MM.1S (cell line): ENCODE data around the gene SCIMP.
"Not testable (repeated sequence)": the region's sequence is repeated elsewhere in the genome, so short reads cannot be mapped to it uniquely, and the experiment has no call there.

Experiments
- DNase-seq: peaks from one replicate; pipeline ENCODE4 v3.0.0-alpha.2; 2015
- H2AFZ ChIP-seq: fragments of 300-600 bp; sonication (generic); 2 replicates; pipeline ENCODE4 v1.6.0; 2016; ENCODE audit warnings: antibody characterized with exemption, low read length
- H3F3A ChIP-seq: fragments of 300-600 bp; sonication (generic); 2 replicates; pipeline ENCODE4 v1.6.1; 2016; ENCODE audit warnings: mild to moderate bottlenecking, antibody characterized with exemption, low read length, moderate library complexity, mixed read lengths; ENCODE audit not compliant: insufficient read depth
- H3K27ac ChIP-seq: fragments of 300-600 bp; sonication (generic); 2 replicates; pipeline ENCODE4 v1.5.1; 2016; ENCODE audit warnings: mild to moderate bottlenecking, low read length
- H3K27me3 ChIP-seq: fragments of 300-600 bp; sonication (generic); replicated peaks from 2 replicates; pipeline ENCODE4 v1.6.0; 2016; ENCODE audit warnings: low read length; ENCODE audit not compliant: insufficient read depth
- H3K36me3 ChIP-seq: fragments of 300-600 bp; sonication (generic); replicated peaks from 2 replicates; pipeline ENCODE4 v1.6.1; 2016; ENCODE audit warnings: mild to moderate bottlenecking, low read length, mixed read lengths; ENCODE audit not compliant: insufficient read depth
- H3K4me1 ChIP-seq: fragments of 300-600 bp; sonication (generic); 2 replicates; pipeline ENCODE4 v1.6.1; 2016; ENCODE audit warnings: low read length, mixed read lengths
- H3K4me2 ChIP-seq: fragments of 300-600 bp; sonication (generic); 2 replicates; pipeline ENCODE4 v1.6.0; 2016; ENCODE audit warnings: low read depth, low read length
- H3K4me3 ChIP-seq: fragments of 300-600 bp; sonication (generic); 2 replicates; pipeline ENCODE4 v1.5.1; 2016; ENCODE audit warnings: low read length, mixed read lengths
- H3K79me2 ChIP-seq: fragments of 300-600 bp; sonication (generic); 2 replicates; pipeline ENCODE4 v1.6.1; 2016; ENCODE audit warnings: mixed run types, low read length, mixed read lengths
- H3K9ac ChIP-seq: fragments of 300-600 bp; sonication (generic); 2 replicates; pipeline ENCODE4 v1.6.1; 2016; ENCODE audit warnings: low read length, mixed read lengths
- H3K9me2 ChIP-seq: fragments of 300-600 bp; sonication (generic); replicated peaks from 2 replicates; pipeline ENCODE4 v1.6.1; 2016; ENCODE audit warnings: mild to moderate bottlenecking, low read length, mixed read lengths; ENCODE audit not compliant: insufficient read depth
- H3K9me3 ChIP-seq: fragments of 300-600 bp; sonication (generic); replicated peaks from 2 replicates; pipeline ENCODE4 v1.6.1; 2016; ENCODE audit warnings: mild to moderate bottlenecking, low read length, mixed read lengths; ENCODE audit not compliant: insufficient read depth
- H4K20me1 ChIP-seq: fragments of 300-600 bp; sonication (generic); 2 replicates; pipeline ENCODE4 v1.6.1; 2016; ENCODE audit warnings: mild to moderate bottlenecking, low read length, moderate library complexity, mixed read lengths; ENCODE audit not compliant: insufficient read depth
- EZH2 ChIP-seq: fragments of 300-600 bp; sonication (generic); optimal IDR thresholded peaks from 2 replicates; pipeline ENCODE3; 2017; ENCODE audit warnings: low read depth, mild to moderate bottlenecking, antibody characterized with exemption, low read length, mixed read lengths
- EZH2phosphoT487 ChIP-seq: fragments of 300-600 bp; sonication (generic); IDR thresholded peaks from 2 replicates; pipeline ENCODE4 v1.6.1; 2018; ENCODE audit warnings: antibody characterized with exemption, low read length
- TF ChIP-seq, protein P1 (sequence below): fragments of 300-600 bp; sonication (generic); IDR thresholded peaks from 2 replicates; pipeline ENCODE4 v1.5.1; 2016; ENCODE audit warnings: antibody characterized with exemption, low read length, mixed read lengths

The SCIMP gene

DNA sequence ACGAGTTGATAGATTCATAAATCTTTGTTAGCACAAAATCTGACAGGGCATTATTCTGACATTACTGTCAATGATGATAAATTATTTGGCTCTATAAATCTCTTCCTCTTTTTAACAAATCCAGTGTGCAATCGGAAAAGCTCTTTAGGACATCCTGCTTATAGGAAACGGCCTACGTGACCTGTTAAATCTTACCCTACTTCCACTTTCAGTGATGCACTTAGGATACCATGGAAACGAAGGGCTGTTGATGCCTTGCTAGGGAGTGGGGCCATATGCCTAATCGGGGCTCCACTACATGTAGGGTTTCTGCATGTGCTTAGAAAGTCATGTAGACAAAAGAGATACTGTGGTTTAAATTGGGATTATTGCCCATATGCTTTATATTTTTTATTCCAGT is 70.2 kb downstream of the SCIMP start:
- no peak overlapping the region for H2AFZ ChIP-seq
- H4K20me1 ChIP-seq: no peaks in the 10 kb centered on the region
- peaks cover 7% of the 10 kb centered on the region for H3K4me1 ChIP-seq
- H3K4me2 ChIP-seq: no peak overlapping the region
- no peak overlapping the region for H3K4me3 ChIP-seq
- no peaks in the 10 kb centered on the region for H3K79me2 ChIP-seq
- no peak overlapping the region for H3K27ac ChIP-seq
- TF ChIP-seq, protein P1, sequence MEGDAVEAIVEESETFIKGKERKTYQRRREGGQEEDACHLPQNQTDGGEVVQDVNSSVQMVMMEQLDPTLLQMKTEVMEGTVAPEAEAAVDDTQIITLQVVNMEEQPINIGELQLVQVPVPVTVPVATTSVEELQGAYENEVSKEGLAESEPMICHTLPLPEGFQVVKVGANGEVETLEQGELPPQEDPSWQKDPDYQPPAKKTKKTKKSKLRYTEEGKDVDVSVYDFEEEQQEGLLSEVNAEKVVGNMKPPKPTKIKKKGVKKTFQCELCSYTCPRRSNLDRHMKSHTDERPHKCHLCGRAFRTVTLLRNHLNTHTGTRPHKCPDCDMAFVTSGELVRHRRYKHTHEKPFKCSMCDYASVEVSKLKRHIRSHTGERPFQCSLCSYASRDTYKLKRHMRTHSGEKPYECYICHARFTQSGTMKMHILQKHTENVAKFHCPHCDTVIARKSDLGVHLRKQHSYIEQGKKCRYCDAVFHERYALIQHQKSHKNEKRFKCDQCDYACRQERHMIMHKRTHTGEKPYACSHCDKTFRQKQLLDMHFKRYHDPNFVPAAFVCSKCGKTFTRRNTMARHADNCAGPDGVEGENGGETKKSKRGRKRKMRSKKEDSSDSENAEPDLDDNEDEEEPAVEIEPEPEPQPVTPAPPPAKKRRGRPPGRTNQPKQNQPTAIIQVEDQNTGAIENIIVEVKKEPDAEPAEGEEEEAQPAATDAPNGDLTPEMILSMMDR: no peak
- no peak for TF ChIP-seq EZH2phosphoT487
- no peak for TF ChIP-seq EZH2
- H3F3A ChIP-seq: no peaks in the 10 kb centered on the region; the same call in 1 of the 2 replicates
- no peaks in the 10 kb centered on the region for H3K36me3 ChIP-seq
- no peak overlapping the region for H3K9ac ChIP-seq
- no peak for DNase-seq
- H3K9me2 ChIP-seq: no peaks in the 10 kb centered on the region
- H3K27me3 ChIP-seq: no peaks in the 10 kb centered on the region
- no peaks in the 10 kb centered on the region for H3K9me3 ChIP-seq

DNA sequence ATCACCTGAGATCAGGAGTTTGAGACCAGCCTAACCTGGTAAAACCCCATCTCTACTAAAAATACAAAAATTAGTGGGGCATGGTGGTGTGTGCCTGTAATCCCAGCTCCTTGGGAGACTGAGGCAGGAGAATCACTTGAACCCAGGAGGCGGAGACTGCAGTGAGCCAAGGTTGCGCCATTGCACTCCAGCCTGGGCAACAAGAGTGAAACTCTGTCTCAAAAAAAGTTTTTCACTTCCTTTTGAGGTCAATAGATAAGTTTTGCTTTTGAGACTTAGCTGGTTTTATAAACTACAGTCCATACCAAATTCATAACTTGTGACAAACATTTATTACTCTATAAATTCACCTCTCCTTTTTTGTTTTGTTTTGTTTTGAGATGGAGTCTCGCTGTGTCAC is 72.9 kb downstream of the SCIMP start:
- H3K4me2 ChIP-seq: peak overlapping the region; percentile 41; the same call in 1 of the 2 replicates
- 0 out of 2 replicates have a peak overlapping the region, but pooled peaks have one; percentile 42 for H2AFZ ChIP-seq
- not testable (repeated sequence) for H3F3A ChIP-seq, H4K20me1 ChIP-seq, H3K9me2 ChIP-seq, H3K36me3 ChIP-seq, H3K4me1 ChIP-seq, H3K9me3 ChIP-seq, H3K27me3 ChIP-seq, H3K27ac ChIP-seq, H3K9ac ChIP-seq, H3K4me3 ChIP-seq, H3K79me2 ChIP-seq
- DNase-seq: peak; percentile 21

DNA sequence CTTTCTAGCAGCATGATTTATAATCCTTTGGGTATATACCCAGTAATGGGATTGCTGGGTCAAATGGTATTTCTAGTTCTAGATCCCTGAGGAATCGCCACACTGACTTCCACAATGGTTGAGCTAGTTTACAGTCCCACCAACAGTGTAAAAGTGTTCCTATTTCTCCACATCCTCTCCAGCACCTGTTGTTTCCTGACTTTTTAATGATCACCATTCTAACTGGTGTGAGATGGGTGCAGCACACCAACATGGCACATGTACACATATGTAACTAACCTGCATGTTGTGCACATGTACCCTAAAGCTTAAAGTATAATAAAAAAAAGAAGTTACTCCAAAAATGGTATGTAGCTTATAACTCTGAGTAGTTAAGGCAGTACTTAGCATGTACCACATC is 74.0 kb downstream of the SCIMP start:
- H3F3A ChIP-seq, H3K27me3 ChIP-seq, H3K4me1 ChIP-seq, H3K79me2 ChIP-seq, H2AFZ ChIP-seq, H3K4me2 ChIP-seq, H4K20me1 ChIP-seq, H3K36me3 ChIP-seq, H3K9me2 ChIP-seq, H3K9me3 ChIP-seq, DNase-seq, H3K27ac ChIP-seq, H3K4me3 ChIP-seq, H3K9ac ChIP-seq: not testable (repeated sequence)
